ENCODE data around the gene RXRA.

The RXRA gene

GRCh38 chr9:134339183-134339806, 13.0 kb downstream of the RXRA start:
- no peaks in the 10 kb centered on the region for H3K9me3 ChIP-seq (ENCODE audit: control insufficient read depth, low read length)
- peaks cover 5 to 20% of the 10 kb centered on the region in 2 experiments for H3K36me3 ChIP-seq (ENCODE audit: control insufficient read depth in 1 of 2, insufficient read depth in 2 of 2, low read depth in 1 of 2, low read length in 2 of 2)
- H3K9ac ChIP-seq (ENCODE audit: low read length): peak overlapping the region; percentile 28
- H3K14ac ChIP-seq (ENCODE audit: low read length in 2 of 2): peak overlapping the region in 1 of 2 experiments; percentile 29
- H3K23ac ChIP-seq (ENCODE audit: low read length in 2 of 2): peak overlapping the region in 1 of 2 experiments; percentile 17
- no peak overlapping the region for H3K4ac ChIP-seq (ENCODE audit: low read depth in 1 of 2, low read length in 2 of 2)
- H2BK5ac ChIP-seq (ENCODE audit: low read depth, low read length, poor library complexity, severe bottlenecking): no peak overlapping the region
- peaks cover 46% of the 10 kb centered on the region for H3K79me1 ChIP-seq (replicated peaks; ENCODE audit: low read length, poor library complexity, severe bottlenecking)
- H2AFZ ChIP-seq (ENCODE audit: low read depth, low read length): no peak overlapping the region
- no peaks in the 10 kb centered on the region for H3K27me3 ChIP-seq (ENCODE audit: control insufficient read depth in 1 of 2, insufficient read depth in 1 of 2, low read length in 2 of 2)
- DNase-seq: no peak
- H3K4me1 ChIP-seq (ENCODE audit: control insufficient read depth, insufficient read depth, low read depth, low read length): peaks cover 72% of the 10 kb centered on the region
- H4K91ac ChIP-seq (ENCODE audit: low read length): no peak overlapping the region
- no peak overlapping the region for H2BK120ac ChIP-seq (ENCODE audit: low read depth, low read length)
- H2AK5ac ChIP-seq (ENCODE audit: low read length, severe bottlenecking): peak overlapping the region; percentile 7
- H3K4me2 ChIP-seq (ENCODE audit: low read length, poor library complexity, severe bottlenecking): no peak overlapping the region
- peak overlapping the region in 1 of 2 experiments; percentile 3 for H3K4me3 ChIP-seq (ENCODE audit: insufficient read depth in 1 of 2, low read depth in 1 of 2, low read length in 2 of 2)
- no peak overlapping the region for H3K27ac ChIP-seq (ENCODE audit: low read length, poor library complexity, severe bottlenecking)
- 93% methylated on average over 17 of the region's 17 CpGs for WGBS
- peak overlapping the region; percentile 20 for H4K8ac ChIP-seq (ENCODE audit: low read length)
- H2BK12ac ChIP-seq (ENCODE audit: low read length in 2 of 2): peak overlapping the region in 1 of 2 experiments; percentile 8
- H2BK15ac ChIP-seq (ENCODE audit: low read depth, poor library complexity, severe bottlenecking): no peak overlapping the region
- H3K18ac ChIP-seq (ENCODE audit: low read depth in 1 of 2, low read length in 2 of 2): peak overlapping the region in 1 of 2 experiments; percentile 9

- no peak overlapping the region for H3K9ac ChIP-seq (ENCODE audit: low read length)
- H3K36me3 ChIP-seq (ENCODE audit: control insufficient read depth in 1 of 2, insufficient read depth in 2 of 2, low read depth in 1 of 2, low read length in 2 of 2): peaks cover 5 to 24% of the 10 kb centered on the region in 2 experiments
- no peak overlapping the region for H2AK5ac ChIP-seq (ENCODE audit: low read length, severe bottlenecking)
- H3K4me1 ChIP-seq (ENCODE audit: control insufficient read depth, insufficient read depth, low read depth, low read length): peaks cover 70% of the 10 kb centered on the region
- no peak for DNase-seq
- H4K91ac ChIP-seq (ENCODE audit: low read length): no peak overlapping the region
- H2BK15ac ChIP-seq (ENCODE audit: low read depth, poor library complexity, severe bottlenecking): no peak overlapping the region
- H3K27me3 ChIP-seq (ENCODE audit: control insufficient read depth in 1 of 2, insufficient read depth in 1 of 2, low read length in 2 of 2): no peaks in the 10 kb centered on the region
- H3K4ac ChIP-seq (ENCODE audit: low read depth in 1 of 2, low read length in 2 of 2): no peak overlapping the region
- no peaks in the 10 kb centered on the region for H3K9me3 ChIP-seq (ENCODE audit: control insufficient read depth, low read length)
- H4K8ac ChIP-seq (ENCODE audit: low read length): no peak overlapping the region
- H3K27ac ChIP-seq (ENCODE audit: low read length, poor library complexity, severe bottlenecking): no peak overlapping the region
- no peak overlapping the region for H3K18ac ChIP-seq (ENCODE audit: low read depth in 1 of 2, low read length in 2 of 2)
- no peak overlapping the region for H2BK5ac ChIP-seq (ENCODE audit: low read depth, low read length, poor library complexity, severe bottlenecking)
- H2AFZ ChIP-seq (ENCODE audit: low read depth, low read length): no peak overlapping the region
- 95% methylated on average over 28 of the region's 28 CpGs for WGBS
- no peak overlapping the region for H3K4me2 ChIP-seq (ENCODE audit: low read length, poor library complexity, severe bottlenecking)
- H3K23ac ChIP-seq (ENCODE audit: low read length in 2 of 2): no peak overlapping the region
- no peak overlapping the region for H2BK12ac ChIP-seq (ENCODE audit: low read length in 2 of 2)
- no peak overlapping the region for H2BK120ac ChIP-seq (ENCODE audit: low read depth, low read length)
- no peak overlapping the region for H3K4me3 ChIP-seq (ENCODE audit: insufficient read depth in 1 of 2, low read depth in 1 of 2, low read length in 2 of 2)
- peak overlapping the region in 1 of 2 experiments; percentile 3 for H3K14ac ChIP-seq (ENCODE audit: low read length in 2 of 2)
- peaks cover 50% of the 10 kb centered on the region for H3K79me1 ChIP-seq (replicated peaks; ENCODE audit: low read length, poor library complexity, severe bottlenecking)
These were observed 14.4 kb downstream of the RXRA start for GRCh38 chr9:134340475-134341160.

- no peak overlapping the region for H2BK5ac ChIP-seq (ENCODE audit: low read depth, low read length, poor library complexity, severe bottlenecking)
- H3K4me2 ChIP-seq (ENCODE audit: low read length, poor library complexity, severe bottlenecking): no peak overlapping the region
- no peak for DNase-seq
- H3K23ac ChIP-seq (ENCODE audit: low read length in 2 of 2): no peak overlapping the region
- no peak overlapping the region for H2BK120ac ChIP-seq (ENCODE audit: low read depth, low read length)
- peaks cover 5 to 24% of the 10 kb centered on the region in 2 experiments for H3K36me3 ChIP-seq (ENCODE audit: control insufficient read depth in 1 of 2, insufficient read depth in 2 of 2, low read depth in 1 of 2, low read length in 2 of 2)
- H3K79me1 ChIP-seq (replicated peaks; ENCODE audit: low read length, poor library complexity, severe bottlenecking): peaks cover 51% of the 10 kb centered on the region
- H3K4me1 ChIP-seq (ENCODE audit: control insufficient read depth, insufficient read depth, low read depth, low read length): peaks cover 69% of the 10 kb centered on the region
- no peak overlapping the region for H2AFZ ChIP-seq (ENCODE audit: low read depth, low read length)
- H3K4me3 ChIP-seq (ENCODE audit: insufficient read depth in 1 of 2, low read depth in 1 of 2, low read length in 2 of 2): no peak overlapping the region
- no peak overlapping the region for H2BK15ac ChIP-seq (ENCODE audit: low read depth, poor library complexity, severe bottlenecking)
- H3K18ac ChIP-seq (ENCODE audit: low read depth in 1 of 2, low read length in 2 of 2): no peak overlapping the region
- no peak overlapping the region for H2BK12ac ChIP-seq (ENCODE audit: low read length in 2 of 2)
- H4K8ac ChIP-seq (ENCODE audit: low read length): no peak overlapping the region
- H3K9ac ChIP-seq (ENCODE audit: low read length): no peak overlapping the region
- H4K91ac ChIP-seq (ENCODE audit: low read length): no peak overlapping the region
- 90% methylated on average over 9 of the region's 9 CpGs for WGBS
- no peak overlapping the region for H3K14ac ChIP-seq (ENCODE audit: low read length in 2 of 2)
- no peaks in the 10 kb centered on the region for H3K27me3 ChIP-seq (ENCODE audit: control insufficient read depth in 1 of 2, insufficient read depth in 1 of 2, low read length in 2 of 2)
- H2AK5ac ChIP-seq (ENCODE audit: low read length, severe bottlenecking): no peak overlapping the region
- H3K27ac ChIP-seq (ENCODE audit: low read length, poor library complexity, severe bottlenecking): no peak overlapping the region
- H3K9me3 ChIP-seq (ENCODE audit: control insufficient read depth, low read length): no peaks in the 10 kb centered on the region
- no peak overlapping the region for H3K4ac ChIP-seq (ENCODE audit: low read depth in 1 of 2, low read length in 2 of 2)
These were observed 15.1 kb downstream of the RXRA start for GRCh38 chr9:134341306-134341705.

GRCh38 chr9:134341929-134342745, 15.9 kb downstream of the RXRA start:
- H2BK15ac ChIP-seq (ENCODE audit: low read depth, poor library complexity, severe bottlenecking): no peak overlapping the region
- H3K4me2 ChIP-seq (ENCODE audit: low read length, poor library complexity, severe bottlenecking): no peak overlapping the region
- peaks cover 69% of the 10 kb centered on the region for H3K4me1 ChIP-seq (ENCODE audit: control insufficient read depth, insufficient read depth, low read depth, low read length)
- peaks cover 4 to 25% of the 10 kb centered on the region in 2 experiments for H3K36me3 ChIP-seq (ENCODE audit: control insufficient read depth in 1 of 2, insufficient read depth in 2 of 2, low read depth in 1 of 2, low read length in 2 of 2)
- no peak overlapping the region for H2BK120ac ChIP-seq (ENCODE audit: low read depth, low read length)
- H3K9ac ChIP-seq (ENCODE audit: low read length): no peak overlapping the region
- H3K14ac ChIP-seq (ENCODE audit: low read length in 2 of 2): no peak overlapping the region
- H3K4ac ChIP-seq (ENCODE audit: low read depth in 1 of 2, low read length in 2 of 2): no peak overlapping the region
- H3K4me3 ChIP-seq (ENCODE audit: insufficient read depth in 1 of 2, low read depth in 1 of 2, low read length in 2 of 2): no peak overlapping the region
- no peak overlapping the region for H2BK5ac ChIP-seq (ENCODE audit: low read depth, low read length, poor library complexity, severe bottlenecking)
- H4K91ac ChIP-seq (ENCODE audit: low read length): no peak overlapping the region
- no peak overlapping the region for H2AK5ac ChIP-seq (ENCODE audit: low read length, severe bottlenecking)
- no peak overlapping the region for H3K27ac ChIP-seq (ENCODE audit: low read length, poor library complexity, severe bottlenecking)
- H4K8ac ChIP-seq (ENCODE audit: low read length): no peak overlapping the region
- no peak for DNase-seq
- 94% methylated on average over 19 of the region's 19 CpGs for WGBS
- H2AFZ ChIP-seq (ENCODE audit: low read depth, low read length): no peak overlapping the region
- H3K9me3 ChIP-seq (ENCODE audit: control insufficient read depth, low read length): no peaks in the 10 kb centered on the region
- H3K18ac ChIP-seq (ENCODE audit: low read depth in 1 of 2, low read length in 2 of 2): no peak overlapping the region
- H3K27me3 ChIP-seq (ENCODE audit: control insufficient read depth in 1 of 2, insufficient read depth in 1 of 2, low read length in 2 of 2): no peaks in the 10 kb centered on the region
- no peak overlapping the region for H3K23ac ChIP-seq (ENCODE audit: low read length in 2 of 2)
- H3K79me1 ChIP-seq (replicated peaks; ENCODE audit: low read length, poor library complexity, severe bottlenecking): peaks cover 55% of the 10 kb centered on the region
- H2BK12ac ChIP-seq (ENCODE audit: low read length in 2 of 2): no peak overlapping the region

Data from mesenchymal stem cell (in vitro differentiated cells and primary cell).